ENCODE measurements around the gene SPTLC1.
"Not testable (repeated sequence)": the region's sequence is repeated elsewhere in the genome, so short reads cannot be mapped to it uniquely, and the experiment has no call there.

Gene SPTLC1

GRCh38 chr9:92026206-92027002 is 88.8 kb downstream of the SPTLC1 start:
- DNase-seq = no peak

DNA sequence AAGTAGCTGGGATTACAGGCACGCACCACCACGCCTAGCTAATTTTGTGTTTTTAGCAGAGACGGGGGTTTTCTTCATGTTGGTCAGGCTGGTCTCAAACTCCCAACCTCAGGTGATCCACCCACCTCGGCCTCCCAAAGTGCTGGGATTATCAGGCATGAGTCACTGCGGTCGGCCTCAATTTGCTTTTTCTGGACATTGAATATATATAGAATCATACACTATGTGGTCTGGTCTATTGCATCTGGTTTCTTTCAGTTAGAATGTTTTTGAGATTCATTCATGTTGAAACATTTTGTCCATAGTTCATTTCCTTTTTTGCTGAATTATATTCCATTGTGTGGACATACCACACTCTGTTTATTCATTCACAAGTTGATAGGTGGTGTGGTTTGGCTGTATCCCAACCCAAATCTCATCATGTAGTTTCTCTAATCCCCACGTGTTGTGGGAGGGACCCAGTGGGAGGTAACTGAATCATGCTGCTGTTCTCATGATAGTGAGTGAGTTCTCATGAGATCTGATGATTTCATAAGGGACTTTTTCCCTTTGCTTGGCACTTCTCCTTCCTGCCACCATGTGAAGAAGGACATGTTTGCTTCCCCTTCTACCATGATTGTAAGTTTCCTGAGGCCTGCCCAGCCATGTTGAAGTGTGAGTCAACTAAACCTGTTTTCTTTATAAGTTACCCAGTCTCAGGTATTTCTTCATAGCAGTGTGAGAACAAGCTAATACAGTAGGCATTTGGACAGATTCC is 93.2 kb downstream of the SPTLC1 start:
- DNase-seq = not testable (repeated sequence)

GRCh38 chr9:92019658-92020057 is 95.6 kb downstream of the SPTLC1 start:
- DNase-seq = no peak

- DNase-seq = no peak
Observed at GRCh38 chr9:92010705-92011536, 104.3 kb downstream of the SPTLC1 start.

GRCh38 chr9:92010253-92010652 is 105.0 kb downstream of the SPTLC1 start:
- not testable (repeated sequence) for DNase-seq

DNA sequence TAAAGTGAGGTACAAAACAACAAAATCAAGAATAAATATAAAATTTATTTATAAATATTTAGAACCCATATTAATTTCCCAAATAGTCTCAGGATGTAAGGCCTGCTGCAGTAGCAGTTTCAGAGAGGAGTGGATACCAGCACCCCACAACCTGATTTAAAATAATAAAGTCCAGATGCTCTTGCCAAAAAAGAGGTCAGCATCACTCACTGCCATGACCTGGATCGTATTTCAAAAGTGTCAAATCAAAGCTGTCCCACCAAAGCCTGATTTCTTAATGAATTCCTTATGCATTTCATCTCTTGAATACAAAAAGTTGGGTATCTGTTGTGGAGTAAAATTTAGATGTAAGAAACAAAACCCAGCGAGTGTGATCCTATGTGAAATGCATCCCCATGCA is 107.2 kb downstream of the SPTLC1 start:
- DNase-seq = no peak

DNA sequence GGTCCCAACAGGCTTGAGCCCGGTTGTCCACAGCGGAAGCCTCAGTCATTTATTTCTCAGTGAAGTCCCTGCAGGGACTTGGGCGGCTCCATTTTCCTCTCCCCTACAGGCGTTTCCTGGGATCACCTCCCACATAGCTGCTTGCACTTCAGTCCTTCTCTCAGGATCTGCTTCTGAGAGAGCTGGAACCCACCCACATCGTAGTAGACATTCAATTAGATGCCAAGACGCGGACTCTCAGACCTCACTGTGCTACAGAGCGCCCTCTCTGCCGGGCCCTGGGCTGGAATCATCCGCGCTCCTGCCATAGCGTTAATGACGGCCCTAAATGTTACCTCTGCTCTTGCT is 111.2 kb downstream of the SPTLC1 start:
- DNase-seq = no peak

DNA sequence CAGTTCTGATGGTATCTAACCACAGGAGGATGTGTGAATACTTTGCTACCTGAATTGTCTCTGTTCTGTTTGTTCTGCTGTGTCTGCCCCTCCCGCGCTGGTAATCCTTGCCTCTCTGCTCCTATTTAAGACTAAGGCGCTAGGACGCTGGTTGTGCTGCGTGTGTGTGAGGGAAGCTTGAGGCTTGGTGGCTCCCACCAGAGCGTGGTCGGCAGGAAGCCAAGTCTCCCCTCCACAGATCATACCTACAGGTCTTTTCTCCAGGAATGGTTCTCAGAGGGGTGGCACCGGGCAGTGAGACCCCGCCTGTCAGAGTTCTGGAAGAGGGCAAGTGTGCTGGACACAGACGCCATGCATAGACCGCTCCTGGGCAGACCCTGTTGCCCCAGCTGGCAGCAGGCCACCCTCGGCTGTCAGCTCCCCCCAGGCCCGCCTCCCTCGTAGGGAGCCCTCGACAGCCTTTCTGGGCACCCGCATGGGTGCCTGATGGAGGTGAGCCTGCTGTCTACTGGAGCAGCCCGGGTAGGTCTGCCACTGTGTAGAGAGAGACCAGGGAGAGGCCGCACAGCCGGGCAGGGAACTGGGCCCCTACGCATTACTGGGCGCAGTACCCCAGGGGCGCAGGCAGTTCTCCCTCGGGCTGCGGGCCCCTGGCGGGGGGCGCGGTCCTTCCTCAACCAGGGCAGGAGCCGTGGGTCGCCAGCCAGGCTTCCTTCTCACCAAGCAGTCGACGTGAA is 111.7 kb downstream of the SPTLC1 start:
- DNase-seq = no peak

GRCh38 chr9:92001948-92002347 is 113.3 kb downstream of the SPTLC1 start:
- not testable (repeated sequence) for DNase-seq

- DNase-seq = no peak
Observed at GRCh38 chr9:92001244-92001643, 114.0 kb downstream of the SPTLC1 start.

DNA sequence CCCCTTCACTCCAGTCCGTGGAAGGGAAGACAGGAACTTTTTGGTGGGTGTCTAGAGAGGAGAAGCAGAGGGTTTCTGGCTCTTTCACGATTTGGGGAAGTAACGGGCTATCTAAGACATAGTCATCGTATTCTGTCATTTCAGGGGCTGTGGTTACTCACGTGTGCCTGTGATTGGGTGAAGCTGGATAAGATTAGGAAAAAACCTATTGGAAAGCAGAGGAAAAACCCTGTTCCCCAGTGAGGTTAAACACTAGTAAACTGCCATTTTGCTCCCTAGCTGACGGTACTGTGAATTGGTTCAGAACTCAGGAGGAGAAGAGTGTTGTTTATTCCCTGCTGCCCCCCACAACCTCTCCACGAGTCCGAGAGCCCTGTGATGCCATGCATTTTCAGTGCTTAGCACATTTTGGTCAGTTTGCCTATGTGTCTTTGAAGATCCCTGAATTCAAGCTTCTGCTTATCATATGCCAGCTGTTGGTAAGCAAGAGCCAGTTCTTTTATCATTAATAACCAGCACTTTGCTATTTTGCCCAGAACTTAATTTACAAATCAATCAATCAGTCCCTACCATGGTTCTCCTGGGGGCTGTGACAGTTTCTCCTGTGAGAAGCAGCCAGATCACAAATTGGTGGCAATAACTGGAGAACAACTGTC is 120.1 kb downstream of the SPTLC1 start:
- DNase-seq = no peak

- DNase-seq = no peak
Observed at GRCh38 chr9:91994422-91994821, 120.8 kb downstream of the SPTLC1 start.

GRCh38 chr9:91992461-91993041 is 122.7 kb downstream of the SPTLC1 start:
- DNase-seq = no peak

DNA sequence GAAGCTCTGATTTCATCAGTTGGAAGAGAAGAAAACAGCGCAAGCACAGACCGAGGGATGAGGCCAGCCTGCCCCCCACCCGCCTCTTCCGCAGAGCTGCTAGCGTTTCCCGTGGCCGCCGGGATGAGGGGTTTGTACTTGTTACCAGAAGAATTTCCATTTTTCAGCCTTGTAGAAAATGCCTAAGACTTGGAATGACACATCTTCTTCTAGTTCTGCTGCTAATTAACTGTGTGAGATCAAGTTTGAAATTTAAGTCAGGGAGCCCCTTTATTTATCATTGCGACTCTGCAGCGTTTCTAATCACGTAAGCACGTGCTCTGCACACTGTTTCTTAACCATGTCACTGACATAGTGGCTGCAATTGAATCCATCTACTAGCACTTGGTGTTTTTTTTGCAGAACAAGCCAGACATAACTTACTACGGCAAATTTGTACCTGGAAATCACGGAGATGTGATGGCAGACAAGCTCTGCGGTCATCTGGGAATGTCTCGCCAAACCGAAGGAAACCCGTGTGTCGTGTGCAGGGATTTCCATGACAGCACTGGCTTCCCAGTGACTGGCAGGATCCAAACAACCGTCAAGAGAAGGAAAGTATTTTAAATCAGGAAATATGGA is 123.4 kb downstream of the SPTLC1 start:
- DNase-seq = no peak

- DNase-seq = no peak
Observed at GRCh38 chr9:91986248-91986647, 129.0 kb downstream of the SPTLC1 start.

- DNase-seq = no peak
Observed at GRCh38 chr9:91985692-91986091, 129.5 kb downstream of the SPTLC1 start.
